Caco-2 (cell line): ENCODE measurements around the gene TCOF1. TPM values are rescaled to one million over a fixed set of nuclear protein-coding genes. Genes with fewer than 3 reads are reported as not detected.

Experiments
- BruUV-seq: library from RNA; stranded (reverse); fragments of 400-500 nt; replicated peaks from 2 replicates; lab custom pipeline; 2021; lab: Mats Ljungman, UMichigan
- CTCF ChIA-PET: fragments of 300-600 bp; sonication (Branson Sonifier 250); formaldehyde crosslinking; loops from one replicate; lab custom pipeline; 2022; ENCODE audit warnings: antibody characterized with exemption; lab: Charles Lee
- POLR2A ChIA-PET: fragments of 300-600 bp; sonication (Branson Sonifier 250); formaldehyde crosslinking; loops from one replicate; lab custom pipeline; 2022; ENCODE audit warnings: antibody characterized with exemption; lab: Charles Lee
- DNase-seq, 2 experiments: peaks; one replicate each; pipeline versions ENCODE4 v3.0.0 to v3.0.0-alpha.2; 2020 to 2022
- H3K27me3 ChIP-seq: replicated peaks from 2 replicates; pipeline ENCODE4 v1.6.0; 2011; ENCODE audit warnings: low read length; ENCODE audit not compliant: control insufficient read depth, insufficient read depth
- H3K36me3 ChIP-seq: 2 replicates; pipeline ENCODE4 v1.5.1; 2011; ENCODE audit warnings: low read length; ENCODE audit not compliant: control insufficient read depth, insufficient read depth
- H3K4me1 ChIP-seq: fragments of 250-450 bp; sonication (Bioruptor Pico); 2 replicates; pipeline ENCODE4 v1.5.1; 2020; ENCODE audit warnings: mild to moderate bottlenecking
- H3K4me3 ChIP-seq: 2 replicates; pipeline ENCODE4 v1.5.1; 2011; ENCODE audit warnings: low read depth, mild to moderate bottlenecking, control low read depth, low read length
- H3K9me3 ChIP-seq: fragments of 250-450 bp; sonication (Bioruptor Pico); 2 replicates; pipeline ENCODE4 v1.5.1; 2020; ENCODE audit warnings: mild to moderate bottlenecking, moderate library complexity
- H3K27ac Mint-ChIP-seq: one replicate; pipeline ENCODE4 v1.8.0; 2022; ENCODE audit warnings: mixed read lengths; ENCODE audit not compliant: unreplicated experiment
- H3K27me3 Mint-ChIP-seq: one replicate; pipeline ENCODE4 v1.8.0; 2022; ENCODE audit warnings: mixed read lengths; ENCODE audit not compliant: insufficient read depth, unreplicated experiment
- H3K36me3 Mint-ChIP-seq: one replicate; pipeline ENCODE4 v1.8.0; 2022; ENCODE audit warnings: mild to moderate bottlenecking, mixed read lengths; ENCODE audit not compliant: insufficient read depth, unreplicated experiment
- H3K4me1 Mint-ChIP-seq: one replicate; pipeline ENCODE4 v1.8.0; 2022; ENCODE audit warnings: low read depth, mixed read lengths; ENCODE audit not compliant: unreplicated experiment
- H3K4me3 Mint-ChIP-seq: one replicate; pipeline ENCODE4 v1.8.0; 2022; ENCODE audit warnings: mild to moderate bottlenecking, moderate library complexity, mixed read lengths; ENCODE audit not compliant: unreplicated experiment
- H3K9me3 Mint-ChIP-seq: one replicate; pipeline ENCODE4 v1.8.0; 2022; ENCODE audit warnings: mixed read lengths; ENCODE audit not compliant: unreplicated experiment
- intact Hi-C: fragments of 100-400 bp; cut with micrococcal nuclease; formaldehyde crosslinking; loops from one replicate; pipeline ENCODE4 v1.10.0; 2022; ENCODE audit not compliant: unreplicated experiment
- total RNA-seq: library from RNA; stranded (reverse); gene quantifications from 2 replicates; pipeline ENCODE4 v1.2.3, GENCODE V29; 2022
- TF ChIP-seq, protein P1 (sequence below), 2 experiments: fragments of 200-600 bp in 1 of 2; IDR thresholded peaks; 1 replicate in 1 of 2; 2 replicates in 1 of 2; pipeline versions ENCODE4 v1.5.1 to v1.8.0; 2011 to 2022; ENCODE audit warnings: antibody characterized with exemption in 1 of 2, control low read depth in 1 of 2, inconsistent platforms in 1 of 2, low read depth in 1 of 2, low read length in 1 of 2, mild to moderate bottlenecking in 1 of 2, moderate library complexity in 1 of 2; ENCODE audit not compliant: insufficient read depth in 1 of 2, severe bottlenecking in 1 of 2, unreplicated experiment in 1 of 2

The TCOF1 gene
- total RNA-seq, 1 experiment from 2014 or later = 112 TPM

DNA sequence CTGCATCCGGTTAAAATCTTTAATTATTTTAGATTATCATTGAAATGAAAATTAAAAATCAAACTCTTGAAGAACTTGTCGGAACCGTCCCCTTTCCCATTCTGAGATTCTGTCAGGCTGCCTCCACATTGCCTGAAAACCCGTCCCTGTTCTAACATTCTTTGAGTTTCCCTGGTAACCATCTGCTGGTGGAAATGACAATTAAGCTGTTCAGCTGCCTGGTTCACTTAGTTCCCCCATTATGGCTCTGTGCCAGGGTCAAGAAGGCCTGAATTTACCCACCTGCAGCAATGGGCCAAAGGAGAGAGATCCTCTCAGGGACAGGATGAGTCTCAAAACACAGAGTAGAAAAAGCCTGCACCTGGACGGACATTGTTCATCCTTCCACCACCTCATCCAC, 11.8 kb upstream of the TCOF1 start:
- BruUV-seq = no TSS peak
- no peaks in the 10 kb centered on the region for H3K4me1 ChIP-seq
- ChIA-PET POLR2A (interaction anchor here (0.6 kb wide), 1 partner anchor 85 kb away, joined by 4 read pairs; no protein-coding TSS in a partner anchor), CTCF (interaction anchor here (0.7 kb wide), 1 partner anchor 76 kb away, joined by 3 read pairs; no protein-coding TSS in a partner anchor)
- no peak overlapping the region for H3K4me3 Mint-ChIP-seq
- TF ChIP-seq, protein P1, sequence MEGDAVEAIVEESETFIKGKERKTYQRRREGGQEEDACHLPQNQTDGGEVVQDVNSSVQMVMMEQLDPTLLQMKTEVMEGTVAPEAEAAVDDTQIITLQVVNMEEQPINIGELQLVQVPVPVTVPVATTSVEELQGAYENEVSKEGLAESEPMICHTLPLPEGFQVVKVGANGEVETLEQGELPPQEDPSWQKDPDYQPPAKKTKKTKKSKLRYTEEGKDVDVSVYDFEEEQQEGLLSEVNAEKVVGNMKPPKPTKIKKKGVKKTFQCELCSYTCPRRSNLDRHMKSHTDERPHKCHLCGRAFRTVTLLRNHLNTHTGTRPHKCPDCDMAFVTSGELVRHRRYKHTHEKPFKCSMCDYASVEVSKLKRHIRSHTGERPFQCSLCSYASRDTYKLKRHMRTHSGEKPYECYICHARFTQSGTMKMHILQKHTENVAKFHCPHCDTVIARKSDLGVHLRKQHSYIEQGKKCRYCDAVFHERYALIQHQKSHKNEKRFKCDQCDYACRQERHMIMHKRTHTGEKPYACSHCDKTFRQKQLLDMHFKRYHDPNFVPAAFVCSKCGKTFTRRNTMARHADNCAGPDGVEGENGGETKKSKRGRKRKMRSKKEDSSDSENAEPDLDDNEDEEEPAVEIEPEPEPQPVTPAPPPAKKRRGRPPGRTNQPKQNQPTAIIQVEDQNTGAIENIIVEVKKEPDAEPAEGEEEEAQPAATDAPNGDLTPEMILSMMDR (IDR thresholded peaks at IDR 0.05; ENCODE audit: insufficient read depth in 1 of 2, low read depth in 1 of 2, low read length in 1 of 2, severe bottlenecking in 1 of 2, unreplicated experiment in 1 of 2) = no peak
- intact Hi-C loops = no loop called here
- no peak for DNase-seq
- no peaks in the 10 kb centered on the region for H3K27me3 ChIP-seq
- H3K27ac Mint-ChIP-seq = no peak overlapping the region
- no peaks in the 10 kb centered on the region for H3K36me3 ChIP-seq
- H3K9me3 Mint-ChIP-seq = no peaks in the 10 kb centered on the region
- no peaks in the 10 kb centered on the region for H3K27me3 Mint-ChIP-seq
- no peak overlapping the region for H3K4me3 ChIP-seq
- H3K4me1 Mint-ChIP-seq = peaks cover 4% of the 10 kb centered on the region
- no peaks in the 10 kb centered on the region for H3K36me3 Mint-ChIP-seq
- no peaks in the 10 kb centered on the region for H3K9me3 ChIP-seq

DNA sequence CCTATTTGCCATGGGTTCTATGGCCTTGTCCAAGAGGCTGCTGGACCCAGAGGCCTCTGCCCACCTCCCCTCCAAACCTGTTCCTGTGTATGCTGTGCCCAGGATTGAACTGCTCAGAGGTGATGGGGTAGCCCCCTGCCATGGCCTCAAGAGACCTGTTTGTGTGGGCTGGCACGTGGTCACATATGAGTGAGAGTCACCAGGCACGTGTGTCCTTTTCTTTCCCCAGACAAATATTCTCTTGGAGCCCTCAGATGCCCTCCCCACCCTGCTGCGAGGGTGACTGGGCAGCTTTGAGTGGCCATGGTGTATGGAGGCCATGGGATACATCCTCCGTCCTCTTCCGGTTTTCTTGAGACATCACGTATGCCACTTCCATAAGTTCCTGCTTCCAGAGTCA, 10.9 kb upstream of the TCOF1 start:
- Mint-ChIP-seq H3K9me3 (no peaks in the 10 kb centered on the region), H3K27ac (no peak overlapping the region), H3K4me3 (no peak overlapping the region), H3K27me3 (no peaks in the 10 kb centered on the region), H3K4me1 (peaks cover 7% of the 10 kb centered on the region), H3K36me3 (no peaks in the 10 kb centered on the region)
- intact Hi-C loops = no loop called here
- Histone ChIP-seq H3K4me3 (no peak overlapping the region), H3K36me3 (no peaks in the 10 kb centered on the region), H3K27me3 (no peaks in the 10 kb centered on the region), H3K9me3 (no peaks in the 10 kb centered on the region), H3K4me1 (no peaks in the 10 kb centered on the region)
- TF ChIP-seq, protein P1 (IDR thresholded peaks at IDR 0.05; ENCODE audit: insufficient read depth in 1 of 2, low read depth in 1 of 2, low read length in 1 of 2, severe bottlenecking in 1 of 2, unreplicated experiment in 1 of 2) = no peak
- POLR2A ChIA-PET = no interaction called here
- no peak for DNase-seq
- BruUV-seq = no TSS peak
- CTCF ChIA-PET = interaction anchor here (0.6 kb wide), 1 partner anchor 18 kb away, joined by 3 read pairs; no protein-coding TSS in a partner anchor

DNA sequence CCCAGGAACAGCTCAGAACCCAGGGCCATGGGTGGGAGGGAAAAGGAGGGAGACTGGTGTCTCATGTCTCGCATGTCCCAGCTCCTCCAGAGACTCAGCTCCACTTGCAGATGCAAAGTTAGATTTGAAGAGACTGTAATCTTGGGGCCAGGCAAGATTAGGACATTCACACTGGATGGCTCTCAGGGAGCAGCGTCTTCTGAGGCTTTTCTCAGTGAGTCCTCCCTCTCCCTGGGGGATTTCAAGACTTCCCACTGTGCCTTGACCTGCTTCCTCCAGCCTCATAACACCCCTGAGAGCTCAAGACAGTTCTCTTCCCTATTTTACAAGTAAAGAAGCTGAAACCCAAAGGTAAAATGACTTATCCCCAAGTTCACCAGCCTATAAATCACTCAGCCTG, 10.5 kb upstream of the TCOF1 start:
- no TSS peak for BruUV-seq
- no peaks in the 10 kb centered on the region for H3K36me3 Mint-ChIP-seq
- peaks cover 7% of the 10 kb centered on the region for H3K4me1 Mint-ChIP-seq
- H3K36me3 ChIP-seq = no peaks in the 10 kb centered on the region
- H3K4me3 Mint-ChIP-seq = no peak overlapping the region
- H3K4me1 ChIP-seq = no peaks in the 10 kb centered on the region
- TF ChIP-seq, protein P1 (IDR thresholded peaks at IDR 0.05; ENCODE audit: insufficient read depth in 1 of 2, low read depth in 1 of 2, low read length in 1 of 2, severe bottlenecking in 1 of 2, unreplicated experiment in 1 of 2) = no peak
- no peaks in the 10 kb centered on the region for H3K9me3 ChIP-seq
- H3K9me3 Mint-ChIP-seq = no peaks in the 10 kb centered on the region
- ChIA-PET POLR2A (no interaction called here), CTCF (interaction anchor here (0.6 to 0.9 kb wide), 3 partner anchors 18 to 57 kb away, joined by 3 read pairs; no protein-coding TSS in a partner anchor)
- no peak overlapping the region for H3K4me3 ChIP-seq
- no peaks in the 10 kb centered on the region for H3K27me3 ChIP-seq
- no peak overlapping the region for H3K27ac Mint-ChIP-seq
- no peaks in the 10 kb centered on the region for H3K27me3 Mint-ChIP-seq
- DNase-seq = no peak
- intact Hi-C loops = no loop called here
